Medulla oblongata (tissue), 1 donor: ENCODE measurements around the gene MBD2.

Source experiments
- DNase-seq: peaks from one replicate; pipeline ENCODE4 v3.0.0-alpha.2; 2015; ENCODE audit errors: extremely low spot score

Gene MBD2

GRCh38 chr18:54102123-54102522, 122.3 kb downstream of the MBD2 start:
- DNase-seq: no peak
